ENCODE data around the gene ANO2.

ANO2 gene

GRCh38 chr12:5513406-5513805 lies 431.7 kb downstream of the ANO2 start:
- TF ChIP-seq CTCF (IDR thresholded peaks at IDR 0.05; ENCODE audit: low read depth, low read length), result no peak
- no peak overlapping the region for H3K4me3 ChIP-seq (ENCODE audit: low read depth, low read length)
